ENCODE results near the gene ADCY1.

ADCY1 gene

DNA sequence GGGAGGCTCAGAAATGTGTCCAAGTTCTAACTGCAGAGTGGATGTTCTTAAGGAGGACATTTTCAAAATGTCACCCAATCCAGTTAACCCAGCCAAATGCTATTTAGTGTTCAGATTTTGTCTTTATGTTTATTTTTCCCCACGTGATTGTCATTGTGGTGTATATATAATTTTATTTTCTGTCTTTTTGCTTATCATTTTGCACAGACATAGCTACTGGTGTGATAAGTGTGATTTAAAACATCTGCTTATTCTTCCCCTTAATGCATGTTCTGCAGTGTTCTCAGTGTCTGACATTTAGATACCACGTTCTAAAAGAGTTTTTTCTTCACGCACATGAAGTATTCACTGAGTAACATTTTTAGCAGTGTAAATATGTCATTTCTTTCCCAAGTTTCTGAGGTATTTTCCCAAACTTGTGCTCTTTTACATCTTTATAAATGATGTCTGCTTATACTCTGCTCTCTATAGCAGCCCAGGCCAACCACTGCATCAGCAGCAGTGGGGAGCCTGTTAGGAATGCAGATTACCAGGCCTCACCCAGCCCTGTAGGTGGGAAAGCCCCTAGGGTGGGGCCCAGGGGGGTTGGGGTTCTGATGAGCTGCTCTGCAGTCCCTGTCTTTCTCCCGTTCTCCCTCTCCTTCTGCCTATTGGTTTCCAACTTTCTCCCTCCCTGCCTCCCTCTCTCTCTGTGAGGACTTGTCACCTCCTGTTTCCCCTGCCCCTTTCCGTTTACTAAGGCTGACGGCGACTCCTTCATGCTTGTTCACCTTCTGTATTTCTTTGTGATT lies 20.8 kb downstream of the ADCY1 start:
- no peak for DNase-seq (ENCODE audit: low spot score)

DNA sequence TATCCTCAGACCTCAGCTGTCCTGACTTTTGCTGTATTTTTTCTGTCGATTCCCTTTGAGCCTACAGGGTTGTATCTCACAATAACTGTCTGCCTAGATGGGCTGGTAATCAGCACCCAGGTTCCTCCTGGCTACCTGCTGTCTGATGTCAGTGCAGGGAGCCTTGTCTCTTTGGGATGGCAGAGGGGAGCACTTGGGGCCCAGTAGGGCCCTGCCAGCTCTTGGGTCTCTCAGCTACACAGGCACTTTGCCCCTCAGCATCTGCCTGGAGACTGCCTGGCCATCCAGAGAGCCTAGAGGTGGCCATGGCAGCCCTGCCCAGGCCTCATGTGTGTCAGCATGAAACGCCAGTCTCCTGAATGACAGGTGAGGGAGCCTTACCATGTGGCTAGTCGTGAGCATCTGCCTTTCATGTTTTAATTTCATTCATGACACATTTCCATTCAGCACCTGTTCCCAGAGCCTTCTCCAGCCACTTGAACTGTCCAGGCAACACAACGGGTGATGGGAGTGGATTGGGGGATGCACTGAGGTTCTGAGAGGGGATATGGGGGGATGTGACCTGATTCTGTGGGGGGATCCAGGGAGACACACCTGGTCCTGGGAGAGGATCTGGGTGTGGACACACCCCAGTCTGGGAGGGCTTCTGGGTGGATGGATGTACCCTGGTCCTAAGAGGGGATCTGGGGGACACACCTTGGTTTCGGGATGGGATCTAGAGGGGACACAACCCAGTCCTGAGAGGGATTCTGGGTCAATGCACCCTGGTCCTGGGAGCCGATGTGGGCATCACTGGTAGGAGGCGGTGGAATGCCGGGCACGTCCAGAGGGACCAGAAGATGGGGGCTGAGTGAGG lies 21.9 kb downstream of the ADCY1 start:
- no peak for DNase-seq (ENCODE audit: low spot score)

DNA sequence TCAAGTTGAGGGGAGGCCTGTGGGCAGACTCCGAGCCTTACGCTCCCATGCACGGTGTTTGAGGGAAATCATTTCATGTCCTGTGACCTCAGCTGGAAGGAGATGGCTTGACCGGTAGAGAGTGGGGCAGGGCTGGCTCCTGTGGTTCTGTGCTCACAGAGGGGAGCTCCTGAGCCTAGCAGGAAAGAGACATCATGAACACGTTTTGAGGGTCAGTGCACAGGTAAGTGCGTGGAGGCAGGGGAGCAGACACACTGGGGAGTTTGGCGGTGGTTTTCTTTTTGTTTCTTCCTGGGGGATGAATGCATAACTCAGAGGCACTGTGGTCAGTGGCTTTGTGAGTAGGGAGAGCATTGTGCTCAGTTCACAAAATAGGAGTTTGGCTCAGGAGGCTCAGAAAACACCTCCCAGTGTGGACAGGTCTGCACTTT lies 22.5 kb downstream of the ADCY1 start:
- DNase-seq (ENCODE audit: low spot score), result no peak

DNA sequence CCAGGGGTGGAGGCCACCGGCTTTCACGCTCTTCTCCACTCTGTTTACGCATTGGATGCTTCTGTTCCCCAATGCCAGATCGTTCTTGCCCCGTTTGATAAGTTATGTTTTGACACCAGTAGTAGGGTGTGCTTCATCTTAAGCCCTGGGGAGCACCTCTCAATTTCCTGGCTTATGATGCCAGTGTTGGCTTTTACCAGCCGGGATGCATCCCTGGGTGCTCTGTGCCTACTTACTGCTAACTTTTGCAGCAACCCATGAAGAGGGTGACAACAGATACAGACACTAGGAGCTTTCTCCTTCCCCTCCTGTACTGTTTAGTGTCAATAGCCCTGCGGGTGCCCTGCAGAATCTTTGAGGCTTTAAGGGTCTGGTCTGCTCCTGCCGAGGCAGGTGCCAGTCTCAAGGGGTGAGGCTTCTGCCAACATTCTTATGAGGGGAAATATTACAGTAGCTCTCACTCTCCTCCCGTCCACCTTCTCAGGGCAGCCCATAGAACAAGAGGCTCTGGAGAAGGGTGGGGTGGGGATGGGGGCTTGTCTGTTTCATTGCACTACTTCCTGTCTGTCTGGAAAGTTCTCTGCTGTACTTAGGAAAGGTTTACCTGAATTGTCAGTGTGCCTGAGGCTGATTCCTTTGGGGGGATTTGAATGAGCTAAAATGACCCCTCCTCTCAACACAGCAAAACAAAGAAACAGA lies 23.3 kb downstream of the ADCY1 start:
- DNase-seq (ENCODE audit: low spot score), result no peak

DNA sequence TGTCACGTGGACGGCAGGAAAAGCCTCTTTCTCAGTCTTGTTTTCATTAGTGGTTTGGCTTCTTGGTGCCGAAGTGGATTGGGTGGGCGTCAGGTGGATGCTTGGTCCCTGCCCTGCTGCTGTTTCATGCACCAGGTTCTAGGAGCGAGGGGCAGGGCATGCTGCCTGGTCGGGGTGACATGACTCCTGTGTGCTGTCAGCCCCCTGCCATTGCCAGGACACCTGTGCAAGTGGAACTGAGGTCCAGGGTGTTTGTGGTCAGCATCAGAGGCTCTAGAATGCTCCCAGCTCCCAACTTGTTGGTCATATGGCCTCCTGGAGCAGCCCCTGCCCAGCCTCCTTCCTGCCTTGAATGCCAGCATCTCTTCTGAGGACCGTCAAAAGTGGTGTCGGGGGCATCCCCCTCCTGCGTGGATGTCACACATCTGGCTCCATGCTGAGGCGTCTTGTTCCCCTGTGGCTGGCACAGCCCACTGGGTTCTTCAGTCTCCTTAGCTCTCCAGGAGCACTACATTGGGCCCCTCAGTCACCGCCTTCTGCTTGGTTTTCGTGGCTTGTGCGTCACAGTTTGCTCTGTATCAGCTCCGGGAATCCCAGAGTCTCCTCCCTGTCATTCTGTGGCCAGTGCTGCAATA lies 24.8 kb downstream of the ADCY1 start:
- no peak for DNase-seq (ENCODE audit: low spot score)

DNA sequence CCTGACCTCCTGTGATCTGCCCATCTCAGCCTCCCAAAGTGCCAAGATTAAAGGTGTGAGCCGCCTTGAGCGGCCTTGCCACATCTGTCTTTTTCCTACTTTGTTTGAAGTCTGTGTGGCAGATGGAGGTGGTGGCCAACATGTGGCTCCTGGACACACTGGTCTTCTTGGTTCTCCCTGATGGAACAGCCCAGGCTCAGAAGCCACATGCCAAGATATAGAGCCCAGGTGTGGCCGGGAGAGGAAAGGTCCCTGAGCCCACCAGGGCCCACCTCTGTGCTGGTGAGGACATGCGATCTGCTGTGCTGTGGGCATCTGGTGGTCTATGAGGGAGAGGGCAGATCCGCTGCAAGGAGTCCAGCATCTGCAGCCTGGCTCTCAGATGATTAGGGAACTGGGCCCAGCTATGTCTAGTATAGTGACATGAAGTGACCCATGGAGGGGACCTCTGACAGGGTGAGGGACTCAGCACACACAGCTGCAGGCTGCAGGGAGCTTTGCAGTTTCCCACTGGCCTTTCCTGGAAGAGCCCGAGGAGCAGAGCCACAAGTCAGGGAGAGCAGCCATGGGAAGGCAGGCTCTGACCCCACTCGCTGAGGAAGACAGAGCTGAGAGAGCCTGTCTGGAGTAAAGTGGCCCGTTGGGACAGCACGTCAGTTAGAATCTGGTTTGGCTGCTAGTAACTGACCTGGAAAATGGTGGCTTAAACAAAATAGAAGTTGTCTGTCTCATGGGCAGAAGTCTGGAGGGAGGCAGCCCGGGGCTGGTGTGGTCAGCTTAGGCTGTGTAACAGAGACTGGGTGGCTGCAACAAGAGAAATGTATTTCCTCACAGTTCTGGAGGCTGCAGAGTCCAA lies 25.9 kb downstream of the ADCY1 start:
- DNase-seq (ENCODE audit: low spot score), result no peak

DNA sequence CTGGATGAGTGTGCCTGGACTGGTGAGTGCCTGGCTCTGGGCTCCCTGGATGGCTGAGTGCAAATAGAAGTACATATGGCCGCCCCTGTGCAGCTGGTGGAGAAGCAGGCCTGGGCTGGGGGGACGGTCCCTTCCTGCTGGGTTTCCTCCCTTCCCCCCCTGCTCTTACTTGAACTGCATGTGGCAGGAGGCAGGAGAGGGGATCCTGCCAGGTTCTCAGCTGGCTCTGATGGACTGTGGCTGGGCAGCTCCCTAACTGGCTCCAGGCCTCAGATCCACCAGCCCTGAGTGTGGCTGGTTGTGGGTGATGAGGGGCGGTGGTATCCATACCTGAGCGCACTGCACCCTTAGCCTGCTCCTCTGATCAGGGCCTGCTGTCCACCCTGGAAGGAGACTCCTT lies 26.9 kb downstream of the ADCY1 start:
- no peak for DNase-seq (ENCODE audit: low spot score)

DNA sequence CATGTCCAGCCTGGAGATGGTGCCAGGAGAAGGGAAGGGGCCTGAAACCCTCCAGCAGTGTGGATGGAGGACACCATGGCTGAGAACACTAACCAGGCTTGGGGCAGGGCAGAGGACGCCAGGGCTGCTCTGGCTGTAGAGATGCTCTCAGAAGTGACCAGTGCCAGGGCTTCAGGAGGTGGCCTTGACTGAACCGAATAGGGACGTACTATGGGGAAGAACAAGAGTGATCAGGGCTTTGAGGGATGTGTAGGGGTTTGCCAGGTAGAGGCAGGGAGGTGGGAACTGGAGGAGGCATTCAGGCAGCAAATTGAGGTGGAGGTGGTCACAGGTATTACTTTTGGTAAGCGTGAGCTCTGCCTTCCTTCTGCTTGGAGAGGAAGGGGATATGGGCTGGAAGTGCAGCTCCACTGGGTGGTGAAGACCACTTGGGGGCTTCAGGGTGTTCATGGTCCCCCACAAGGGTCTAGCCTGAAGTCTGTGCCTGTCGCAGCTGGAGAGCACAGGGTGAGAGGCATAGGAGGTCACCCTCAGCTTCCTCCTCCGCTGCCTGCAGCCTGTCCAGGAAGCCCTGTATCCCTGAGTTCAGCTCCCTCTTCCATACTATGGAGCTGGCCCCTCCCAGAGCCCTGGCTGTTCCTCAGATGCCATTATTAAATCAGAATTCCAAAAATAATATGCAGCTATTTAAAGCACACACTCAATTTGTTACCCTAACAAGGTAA lies 27.8 kb downstream of the ADCY1 start:
- DNase-seq (ENCODE audit: low spot score), result no peak

DNA sequence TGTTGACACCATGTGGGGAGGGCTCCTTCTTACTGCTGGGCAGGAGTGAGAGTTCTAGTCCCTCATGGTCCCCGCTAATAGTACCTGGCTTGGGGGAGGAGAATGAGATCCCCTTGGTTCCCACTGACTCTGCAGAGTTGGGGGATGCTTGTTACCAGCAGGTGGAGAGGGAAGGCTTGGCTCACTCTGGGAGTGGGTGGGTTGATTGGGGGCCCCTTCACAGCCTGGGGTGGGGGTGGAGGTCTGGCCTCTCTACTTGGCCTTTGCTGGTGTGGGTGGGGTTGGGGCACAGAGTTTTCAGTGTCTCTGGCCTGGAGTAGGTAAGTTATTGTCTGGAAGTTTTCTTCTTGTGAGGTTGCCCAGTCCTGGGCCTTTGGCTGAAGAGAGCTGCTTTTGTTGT lies 31.9 kb downstream of the ADCY1 start:
- DNase-seq (ENCODE audit: low spot score), result no peak

DNA sequence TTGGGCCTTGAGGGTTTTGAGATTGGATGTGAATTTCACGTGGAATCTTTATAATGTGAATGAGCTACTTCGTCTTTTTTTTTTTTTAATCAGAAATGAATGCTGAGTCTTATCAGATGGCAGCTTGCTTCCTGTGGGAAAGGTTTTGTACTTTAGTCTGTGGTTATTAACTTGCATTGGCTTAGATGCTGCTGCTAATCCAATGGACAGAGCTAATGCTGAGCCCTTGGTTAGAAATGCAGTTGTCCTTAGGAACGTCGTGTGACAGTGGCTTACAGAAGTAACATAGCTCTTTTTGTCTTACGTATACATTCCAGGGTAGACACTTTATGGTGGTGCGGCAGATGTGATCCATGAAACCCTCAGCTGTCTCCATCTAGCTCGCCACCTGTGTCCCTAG lies 32.8 kb downstream of the ADCY1 start:
- no peak for DNase-seq (ENCODE audit: low spot score)

DNA sequence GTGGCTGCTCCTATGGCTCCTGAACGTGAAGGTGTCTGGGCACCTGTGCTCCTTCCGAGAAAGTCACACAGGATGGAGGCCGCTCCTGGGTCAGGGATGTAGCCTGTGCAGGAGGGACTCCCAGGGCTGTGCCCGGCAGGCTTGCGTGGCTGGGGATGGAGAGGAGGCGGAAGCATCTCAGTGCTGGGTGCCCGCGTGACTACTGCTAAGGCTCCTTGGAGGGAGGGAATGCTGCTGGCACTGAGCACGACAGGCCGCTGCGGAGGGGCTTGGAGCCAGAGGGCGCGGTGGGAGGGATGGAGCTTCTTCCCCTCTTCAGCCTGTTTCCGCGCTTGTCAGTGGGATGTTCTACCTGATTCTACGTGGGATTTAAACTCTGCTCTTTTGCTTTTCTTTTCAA lies 35.0 kb downstream of the ADCY1 start:
- DNase-seq (ENCODE audit: low spot score), result no peak

DNA sequence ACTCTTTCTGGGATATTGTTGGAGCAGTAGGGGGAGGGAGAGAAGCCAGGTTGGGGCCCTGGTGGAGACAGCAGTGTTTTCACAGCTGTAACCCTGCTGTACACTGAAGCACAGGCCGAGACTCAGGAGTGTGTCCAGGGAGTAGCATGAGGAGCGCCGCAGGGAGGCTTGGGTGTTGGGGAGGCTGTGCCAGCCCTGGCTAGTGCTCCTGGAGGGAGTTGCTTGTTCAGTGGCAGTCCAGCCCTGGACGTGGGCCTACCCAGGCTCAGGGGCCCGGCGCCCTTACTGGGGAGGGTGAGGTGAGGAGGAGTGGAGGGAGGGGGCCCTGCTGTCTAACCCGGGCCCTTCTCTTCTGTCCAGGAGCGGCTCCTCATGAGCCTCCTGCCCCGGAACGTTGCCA lies 35.9 kb downstream of the ADCY1 start:
- DNase-seq (ENCODE audit: low spot score), result no peak

DNA sequence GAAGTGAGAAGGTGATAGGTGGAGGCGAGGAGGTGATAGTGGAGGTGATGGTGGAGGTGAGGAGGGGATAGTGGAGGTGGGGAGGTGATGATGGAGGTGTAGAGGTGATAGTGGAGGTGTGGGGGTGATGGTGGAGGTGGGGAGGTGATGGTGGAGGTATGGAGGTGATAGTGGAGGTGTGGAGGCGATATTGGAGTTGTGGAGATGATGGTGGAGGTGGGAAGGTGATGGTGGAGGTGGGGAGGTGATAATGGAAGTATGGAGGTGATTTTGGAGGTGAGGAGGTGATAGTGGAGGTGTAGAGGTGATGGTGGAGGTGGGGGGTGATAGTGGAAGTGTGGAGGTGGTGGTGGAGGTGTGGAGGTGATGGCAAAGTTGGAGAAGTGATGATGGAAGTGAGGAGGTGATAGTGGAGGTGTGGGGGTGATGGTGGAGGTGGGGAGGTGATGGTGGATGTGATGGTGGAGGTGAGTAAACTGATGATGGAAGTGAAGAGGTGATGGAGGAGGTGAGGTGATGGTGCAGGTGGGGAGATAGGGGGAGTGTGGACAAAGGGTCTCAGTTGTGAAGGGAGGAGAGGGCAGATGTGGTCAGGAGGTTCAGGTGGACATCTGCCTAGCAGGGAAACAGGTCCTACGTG lies 36.6 kb downstream of the ADCY1 start:
- DNase-seq (ENCODE audit: low spot score), result no peak

DNA sequence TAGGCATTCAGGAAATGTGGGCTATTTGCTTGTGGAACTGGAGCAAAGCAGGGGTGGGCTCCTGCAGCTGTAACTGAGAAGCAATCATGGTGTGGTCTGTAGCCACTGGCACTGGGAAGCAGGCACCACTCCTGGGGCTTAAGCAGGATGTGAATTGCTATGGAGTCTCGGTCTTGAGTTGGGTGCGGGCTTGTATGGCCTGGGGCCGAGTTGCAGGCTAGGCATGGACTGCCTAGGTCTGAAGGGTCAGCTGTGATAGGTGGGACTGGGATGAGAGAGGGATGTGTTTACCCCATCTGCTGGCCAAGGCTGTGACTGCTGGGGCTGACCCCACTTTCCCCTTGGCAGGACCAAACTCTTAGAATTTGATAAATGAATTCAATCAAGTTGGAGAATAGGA lies 43.0 kb downstream of the ADCY1 start:
- DNase-seq (ENCODE audit: low spot score), result no peak

DNA sequence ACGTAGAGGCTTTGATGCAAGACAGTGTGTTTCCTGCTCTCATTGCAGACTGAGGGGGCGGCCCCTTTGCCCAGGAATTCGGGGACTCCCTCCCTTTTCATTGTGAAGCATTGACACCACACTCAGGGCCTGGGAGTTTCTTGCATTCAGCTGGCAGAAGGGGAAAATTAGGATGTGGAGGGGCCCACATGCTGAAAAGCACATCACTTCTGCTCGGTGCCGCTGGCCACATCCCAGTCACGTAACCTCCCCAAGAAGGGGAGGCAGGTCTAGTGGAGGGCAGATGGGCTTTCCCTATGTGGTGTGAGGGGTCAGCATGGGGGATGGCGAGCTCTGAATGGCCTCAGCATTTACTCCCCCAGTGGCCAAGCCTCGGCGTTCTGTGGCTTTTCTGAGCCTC lies 47.9 kb downstream of the ADCY1 start:
- no peak for DNase-seq (ENCODE audit: low spot score)

DNA sequence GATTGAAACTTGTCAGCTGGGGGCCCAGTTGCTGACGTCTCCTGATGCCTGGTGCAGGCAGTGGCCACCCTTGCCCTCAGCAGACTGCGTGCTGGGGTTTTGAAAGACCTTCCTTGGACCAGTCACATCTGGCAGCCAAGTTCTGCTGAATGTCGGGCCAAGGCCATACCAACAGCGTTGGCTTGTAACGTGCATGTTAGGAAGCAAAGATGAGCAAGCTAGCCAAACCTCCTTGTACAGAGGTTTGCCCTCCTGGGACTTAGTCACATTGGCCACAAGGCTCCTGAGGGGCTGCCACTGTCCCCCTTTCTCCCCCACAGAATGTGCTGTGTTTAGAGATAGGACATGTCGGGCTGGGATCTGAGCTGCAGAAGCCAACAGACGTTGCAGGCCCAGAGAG lies 49.0 kb downstream of the ADCY1 start:
- DNase-seq (ENCODE audit: low spot score), result no peak

DNA sequence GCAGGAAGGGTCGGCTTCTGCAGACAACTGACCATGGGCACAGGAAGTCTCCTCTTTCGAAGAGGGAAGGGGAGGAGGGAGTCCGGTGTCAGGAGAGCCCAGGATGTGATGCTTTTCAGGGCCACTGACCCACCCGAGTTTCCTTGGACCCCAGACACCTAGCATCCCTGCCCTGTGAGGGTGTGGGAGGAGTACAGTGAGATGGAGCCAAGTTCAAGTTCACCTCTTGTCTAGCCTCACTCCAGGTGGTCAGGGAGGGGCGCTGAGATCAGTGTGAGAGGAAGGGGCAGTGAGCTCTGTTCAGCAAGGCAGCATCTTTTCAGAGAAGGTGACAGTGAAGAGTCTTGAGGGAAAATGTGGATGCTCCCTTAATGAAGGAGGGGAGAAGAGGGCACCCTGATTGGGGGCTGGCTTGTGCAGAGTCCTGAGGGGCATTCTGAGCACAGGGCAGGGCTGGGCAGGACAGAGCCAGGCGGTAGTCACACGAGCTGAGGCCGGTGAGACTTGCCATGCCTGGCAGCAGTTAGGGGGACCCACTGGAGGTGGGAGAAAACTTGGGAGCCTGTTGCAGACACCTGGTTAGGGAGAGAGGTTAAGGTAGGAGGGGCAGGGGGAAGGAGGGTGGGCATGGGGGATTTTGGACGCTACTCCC lies 49.7 kb downstream of the ADCY1 start:
- no peak for DNase-seq (ENCODE audit: low spot score)

DNA sequence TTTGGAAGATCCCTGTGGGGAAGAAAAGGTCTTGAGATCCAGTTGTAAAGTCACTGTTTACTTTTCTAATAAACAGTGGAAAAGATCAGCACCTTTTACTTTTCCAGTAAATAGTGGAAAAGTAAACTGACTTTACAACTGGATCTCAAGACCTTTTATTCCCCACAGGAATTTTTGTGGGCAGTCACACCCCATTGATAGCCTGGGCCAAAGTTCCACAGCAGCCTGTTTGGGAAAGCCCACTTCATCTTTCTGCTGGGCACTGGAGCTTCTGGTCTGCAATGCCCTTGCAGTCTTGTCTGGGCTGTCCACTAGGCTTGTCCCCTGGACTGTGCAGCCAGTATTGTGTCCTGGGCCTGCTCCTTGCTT lies 50.2 kb downstream of the ADCY1 start:
- no peak for DNase-seq (ENCODE audit: low spot score)

DNA sequence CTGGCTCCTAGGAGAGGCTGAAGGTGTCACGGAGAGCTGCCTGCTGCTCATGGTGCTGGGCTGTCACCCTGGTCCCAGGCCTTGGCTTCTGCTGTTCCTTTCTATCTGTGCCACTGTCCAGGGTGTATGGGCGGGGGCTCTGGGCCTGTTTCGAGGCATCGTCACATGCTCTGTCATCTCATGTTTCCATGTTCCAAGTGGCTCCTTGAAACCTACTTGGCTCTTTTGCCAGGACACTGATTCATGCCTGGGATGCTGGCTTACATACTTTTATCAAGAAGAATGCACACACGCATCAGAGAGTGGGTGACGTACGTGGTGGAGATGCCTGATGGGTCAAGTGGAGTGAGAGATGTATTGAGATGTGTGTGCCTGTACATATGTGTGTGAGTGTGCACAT lies 50.9 kb downstream of the ADCY1 start:
- no peak for DNase-seq (ENCODE audit: low spot score)
